H1 (cell line): ENCODE data around the gene SHROOM4. TPM values are rescaled to one million over a fixed set of nuclear protein-coding genes. Genes with fewer than 3 reads are reported as not detected.

Experiments used
- CTCF ChIA-PET: fragments of 300-600 bp; sonication (Branson Sonifier 250); formaldehyde crosslinking; loops from one replicate; lab custom pipeline; 2021; ENCODE audit not compliant: partially characterized antibody; lab: Charles Lee
- POLR2A ChIA-PET: fragments of 300-600 bp; sonication (Branson Sonifier 250); formaldehyde crosslinking; loops from one replicate; lab custom pipeline; 2021; ENCODE audit warnings: inconsistent platforms; ENCODE audit not compliant: partially characterized antibody; lab: Charles Lee
- DNase-seq, 2 experiments: peaks; one replicate each; pipeline versions ENCODE4 v3.0.0 to v3.0.0-alpha.2; 2010 to 2022; ENCODE audit warnings: low spot score in 2 of 2, low read depth in 1 of 2, mixed read lengths in 1 of 2
- FAIRE-seq: peaks from 2 replicates; lab custom pipeline; 2011; peaks lifted over from hg19 to GRCh38; lab: Jason Lieb, UNC
- H2AFZ ChIP-seq: 2 replicates; pipeline ENCODE4 v1.8.1; 2012; ENCODE audit warnings: low read length, inconsistent platforms
- H2AK5ac ChIP-seq: 2 replicates; pipeline ENCODE4 v1.6.1; 2013; ENCODE audit warnings: low read depth, low read length
- H2BK120ac ChIP-seq: replicated peaks from 2 replicates; pipeline ENCODE3; 2013; ENCODE audit warnings: low read depth, low read length, inconsistent platforms
- H2BK12ac ChIP-seq: 2 replicates; pipeline ENCODE4 v1.6.1; 2013; ENCODE audit warnings: low read depth, low read length
- H2BK15ac ChIP-seq: 2 replicates; pipeline ENCODE4 v1.6.1; 2013; ENCODE audit warnings: low read length
- H2BK20ac ChIP-seq: 2 replicates; pipeline ENCODE4 v1.6.1; 2013; ENCODE audit warnings: low read length
- H2BK5ac ChIP-seq: 2 replicates; pipeline ENCODE4 v1.6.1; 2013; ENCODE audit warnings: low read depth, low read length
- H3K14ac ChIP-seq: 2 replicates; pipeline ENCODE4 v1.6.1; 2013; ENCODE audit warnings: inconsistent platforms; ENCODE audit not compliant: insufficient read length
- H3K18ac ChIP-seq: 2 replicates; pipeline ENCODE4 v1.6.1; 2013; ENCODE audit warnings: low read length; ENCODE audit errors: extremely low read depth
- H3K23ac ChIP-seq: 2 replicates; pipeline ENCODE4 v1.6.1; 2013; ENCODE audit warnings: inconsistent platforms; ENCODE audit not compliant: insufficient read length
- H3K23me2 ChIP-seq: 2 replicates; pipeline ENCODE4 v1.6.1; 2013; ENCODE audit warnings: low read depth, low read length
- H3K27ac ChIP-seq: 2 replicates; pipeline ENCODE4 v1.6.1; 2011; ENCODE audit warnings: low read depth, low read length, inconsistent platforms
- H3K27me3 ChIP-seq, 4 experiments: replicated peaks in 1 of 4; 1 replicate in 1 of 4; 2 replicates in 3 of 4; pipeline versions ENCODE4 v1.6.1 to v1.8.1; 2011 to 2013; ENCODE audit warnings: low read length in 3 of 4, mild to moderate bottlenecking in 3 of 4, inconsistent platforms in 2 of 4, mixed read lengths in 2 of 4, moderate library complexity in 1 of 4; ENCODE audit not compliant: control insufficient read depth in 3 of 4, insufficient read depth in 3 of 4; ENCODE audit errors: extremely low read depth in 1 of 4
- H3K36me3 ChIP-seq, 4 experiments: 2 replicates each; pipeline versions ENCODE4 v1.6.1 to v1.8.1; 2011 to 2013; ENCODE audit warnings: mild to moderate bottlenecking in 4 of 4, low read length in 3 of 4, moderate library complexity in 2 of 4, control low read depth in 1 of 4, inconsistent platforms in 1 of 4; ENCODE audit not compliant: insufficient read depth in 4 of 4, control insufficient read depth in 2 of 4
- H3K4ac ChIP-seq: replicated peaks from 2 replicates; pipeline ENCODE3; 2013; ENCODE audit warnings: low read length, low read depth, mixed read lengths, inconsistent platforms; ENCODE audit not compliant: insufficient read length
- H3K4me1 ChIP-seq, 4 experiments: replicated peaks in 1 of 4; 1 replicate in 1 of 4; 2 replicates in 3 of 4; pipeline versions ENCODE4 v1.6.1 to v1.8.1; 2011 to 2013; ENCODE audit warnings: low read length in 3 of 4, inconsistent platforms in 2 of 4, mixed read lengths in 1 of 4; ENCODE audit not compliant: insufficient read depth in 4 of 4, control insufficient read depth in 3 of 4
- H3K4me2 ChIP-seq, 2 experiments: 2 replicates each; pipeline versions ENCODE4 v1.6.1 to v1.8.1; 2011 to 2013; ENCODE audit warnings: low read depth in 2 of 2, low read length in 2 of 2, control low read depth in 1 of 2, inconsistent platforms in 1 of 2, mild to moderate bottlenecking in 1 of 2; ENCODE audit not compliant: insufficient read depth in 1 of 2
- H3K4me3 ChIP-seq, 4 experiments: fragments of 200-600, 300-600 bp in 1 of 4; sonication (generic), shearing (Covaris generic), sonication (Bioruptor Twin) in 1 of 4; 2 replicates each; pipeline versions ENCODE4 v1.5.1 to v1.8.1; 2011 to 2016; ENCODE audit warnings: low read length in 4 of 4, low read depth in 3 of 4, control low read depth in 2 of 4, inconsistent platforms in 2 of 4, mild to moderate bottlenecking in 2 of 4, mixed read lengths in 1 of 4, moderate library complexity in 1 of 4; ENCODE audit not compliant: insufficient read depth in 2 of 4; ENCODE audit errors: extremely low read depth in 1 of 4
- H3K56ac ChIP-seq: replicated peaks from 2 replicates; pipeline ENCODE3; 2013; ENCODE audit warnings: low read depth, mild to moderate bottlenecking, mixed read lengths, low read length, inconsistent platforms; ENCODE audit not compliant: insufficient read length
- H3K79me1 ChIP-seq: 2 replicates; pipeline ENCODE4 v1.6.1; 2013; ENCODE audit warnings: low read depth, low read length, control low read depth
- H3K79me2 ChIP-seq, 2 experiments: 2 replicates each; pipeline versions ENCODE4 v1.6.1 to v1.8.1; 2012 to 2013; ENCODE audit warnings: low read length in 2 of 2, mild to moderate bottlenecking in 2 of 2, inconsistent platforms in 1 of 2; ENCODE audit not compliant: insufficient read depth in 2 of 2, control insufficient read depth in 1 of 2
- H3K9ac ChIP-seq, 4 experiments: replicated peaks in 1 of 4; 1 replicate in 1 of 4; 2 replicates in 3 of 4; pipeline versions ENCODE4 v1.6.1 to v1.8.1; 2011 to 2013; ENCODE audit warnings: low read depth in 3 of 4, low read length in 3 of 4, control low read depth in 2 of 4, mild to moderate bottlenecking in 2 of 4, moderate library complexity in 2 of 4, inconsistent platforms in 1 of 4; ENCODE audit errors: extremely low read depth in 1 of 4
- H3K9me3 ChIP-seq, 2 experiments: 2 replicates each; pipeline versions ENCODE4 v1.6.1 to v1.8.1; 2012 to 2013; ENCODE audit warnings: mild to moderate bottlenecking in 2 of 2, moderate library complexity in 2 of 2, control low read depth in 1 of 2, inconsistent platforms in 1 of 2, low read depth in 1 of 2, low read length in 1 of 2, mixed read lengths in 1 of 2; ENCODE audit not compliant: insufficient read depth in 2 of 2
- H4K20me1 ChIP-seq, 2 experiments: replicated peaks in 1 of 2; 2 replicates each; pipeline versions ENCODE3 to v1.8.1; 2011 to 2013; ENCODE audit warnings: inconsistent platforms in 2 of 2, low read length in 2 of 2, mild to moderate bottlenecking in 1 of 2; ENCODE audit not compliant: insufficient read depth in 2 of 2, control insufficient read depth in 1 of 2
- H4K5ac ChIP-seq: 2 replicates; pipeline ENCODE4 v1.6.1; 2013; ENCODE audit warnings: low read length, low read depth, mixed read lengths, inconsistent platforms; ENCODE audit not compliant: insufficient read length
- H4K8ac ChIP-seq: 2 replicates; pipeline ENCODE4 v1.8.0; 2013; ENCODE audit warnings: mild to moderate bottlenecking, moderate library complexity, low read length, inconsistent platforms; ENCODE audit not compliant: insufficient read depth; ENCODE audit errors: extremely low read depth
- H4K91ac ChIP-seq: replicated peaks from 2 replicates; pipeline ENCODE3; 2013; ENCODE audit warnings: low read length, mixed read lengths, inconsistent platforms; ENCODE audit not compliant: insufficient read length
- BCL11A ChIP-seq, 2 experiments: IDR thresholded peaks; one replicate each; pipeline ENCODE4 v1.6.1; 2011; ENCODE audit warnings: low read depth in 2 of 2, low read length in 2 of 2, mild to moderate bottlenecking in 2 of 2
- EGR1 ChIP-seq: IDR thresholded peaks from 2 replicates; pipeline ENCODE4 v1.6.1; 2011; ENCODE audit warnings: low read depth, low read length, borderline replicate concordance
- EZH2 ChIP-seq: fragments of 200-600 bp; sonication (generic); IDR thresholded peaks from 2 replicates; pipeline ENCODE4 v1.7.1; 2012; ENCODE audit warnings: low read depth, mild to moderate bottlenecking, moderate library complexity, low read length, inconsistent platforms; ENCODE audit not compliant: severe bottlenecking
- JUND ChIP-seq: IDR thresholded peaks from 2 replicates; pipeline ENCODE4 v1.6.1; 2011; ENCODE audit warnings: mild to moderate bottlenecking, improper control_type of control experiment, low read length
- NRF1 ChIP-seq: IDR thresholded peaks from 2 replicates; pipeline ENCODE4 v1.6.1; 2011; ENCODE audit warnings: mild to moderate bottlenecking, low read depth, low read length, improper control_type of control experiment
- PHF8 ChIP-seq: fragments of 200-600 bp; sonication (generic); conservative IDR thresholded peaks from 2 replicates; pipeline ENCODE4 v1.7.1; 2012; ENCODE audit warnings: low read depth, mild to moderate bottlenecking, inconsistent platforms, low read length, moderate library complexity
- POU5F1 ChIP-seq: IDR thresholded peaks from 2 replicates; pipeline ENCODE4 v1.6.1; 2011; ENCODE audit warnings: low read depth, mild to moderate bottlenecking, low read length, moderate library complexity
- RBBP5 ChIP-seq: IDR thresholded peaks from 2 replicates; pipeline ENCODE4 v1.7.1; 2012; ENCODE audit warnings: low read depth, mild to moderate bottlenecking, inconsistent platforms, low read length, moderate library complexity, borderline replicate concordance
- SIRT6 ChIP-seq: IDR thresholded peaks from one replicate; pipeline ENCODE4 v1.7.1; 2012; ENCODE audit warnings: low read length, inconsistent platforms
- TAF1 ChIP-seq: IDR thresholded peaks from 2 replicates; pipeline ENCODE4 v1.6.1; 2011; ENCODE audit warnings: mild to moderate bottlenecking, low read depth, low read length
- TAF7 ChIP-seq: optimal IDR thresholded peaks from 2 replicates; pipeline ENCODE3; 2011; ENCODE audit warnings: low read depth, mild to moderate bottlenecking, inconsistent platforms, low read length, moderate library complexity, borderline replicate concordance
- USF2 ChIP-seq: IDR thresholded peaks from 2 replicates; pipeline ENCODE4 v1.6.1; 2011; ENCODE audit warnings: low read length, improper control_type of control experiment
- ZNF274 ChIP-seq: IDR thresholded peaks from 2 replicates; pipeline ENCODE4 v1.7.0; 2012; ENCODE audit warnings: low read length, borderline replicate concordance; ENCODE audit errors: extremely low read depth
- WGBS, 2 experiments: shearing (Covaris generic) in 1 of 2; methylation state at CpG; one replicate each; pipeline versions ENCODE4 v1.1.6 to v1.1.7; 2013 to 2015; ENCODE audit warnings: low lambda C conversion rate in 2 of 2, mixed read lengths in 2 of 2, inconsistent platforms in 1 of 2, low coverage in 1 of 2, missing lambda C conversion rate in 1 of 2; ENCODE audit not compliant: insufficient replicate concordance in 2 of 2, insufficient coverage in 1 of 2, insufficient read length in 1 of 2; ENCODE audit errors: extremely low coverage in 1 of 2, missing lambda C conversion rate in 1 of 2; 5-methylcytosine and 5-hydroxymethylcytosine counted together
- polyA plus RNA-seq, 7 experiments: library from polyadenylated mRNA; depleted of rRNA in 3 of 7; stranded (reverse) in 5 of 7; unstranded in 2 of 7; fragments of >200 nt in 5 of 7; fragments of 200-250 nt in 2 of 7; gene quantifications; 1 replicate in 5 of 7; 2 replicates in 1 of 7; 4 replicates in 1 of 7; pipeline versions ENCODE4 v1.2.1 to v1.2.3, GENCODE V29; 2011 to 2013; ENCODE audit warnings: missing spikeins in 2 of 7, mixed read lengths in 2 of 7
- total RNA-seq: library from RNA; stranded (reverse); fragmentation: NEBNext Ultra II Directional; extraction: Animal tissue kit (Norgen Biotek cat#: 25700); gene quantifications from 2 replicates; pipeline ENCODE4 v1.2.1, GENCODE V29; 2021

Gene SHROOM4
- total and polyA plus RNA-seq, 2 of the 8 experiments (the other 6 are each of a cell fraction or from before 2014, with no cell fraction given) = 1.6 to 5.6 TPM

GRCh38 chrX:50586980-50587379 is 227.0 kb downstream of the SHROOM4 start:
- Histone ChIP-seq H4K5ac (no peak overlapping the region), H3K79me1 (no peaks in the 10 kb centered on the region), H3K79me2 (no peaks in the 10 kb centered on the region), H3K36me3 (no peaks in the 10 kb centered on the region; a peak in 1 of 8 replicates), H3K23ac (no peak overlapping the region), H2BK12ac (no peak overlapping the region), H3K4ac (no peak overlapping the region), H3K4me3 (no peak overlapping the region), H3K4me2 (no peak overlapping the region), H2AK5ac (no peak overlapping the region), H3K27me3 (peaks cover 0 to 8% (median 3%) of the 10 kb centered on the region in 4 experiments; a peak in 3 of 7 replicates), H4K8ac (no peak overlapping the region), H3K9ac (no peak overlapping the region), H3K9me3 (no peaks in the 10 kb centered on the region), H3K27ac (no peak overlapping the region), H3K23me2 (no peaks in the 10 kb centered on the region), H2BK5ac (no peak overlapping the region), H2BK120ac (no peak overlapping the region), H2BK15ac (no peak overlapping the region), H3K18ac (no peak overlapping the region), H4K20me1 (no peaks in the 10 kb centered on the region), H2AFZ (no peak overlapping the region), H4K91ac (no peak overlapping the region), H3K56ac (no peak overlapping the region), H3K14ac (no peak overlapping the region), H3K4me1 (no peaks in the 10 kb centered on the region), H2BK20ac (no peak overlapping the region)
- DNase-seq (no peak), FAIRE-seq (no peak)
- ChIA-PET POLR2A (no interaction called here), CTCF (interaction anchor here (1.3 kb wide), 1 partner anchor 179 kb away, joined by 3 read pairs; no protein-coding TSS in a partner anchor)
- TF ChIP-seq TAF7 = no peak
- TF ChIP-seq POU5F1 = no peak
- no peak for TF ChIP-seq EZH2
- no peak for TF ChIP-seq TAF1
- no peak for TF ChIP-seq EGR1
- TF ChIP-seq RBBP5 = no peak
- no peak for TF ChIP-seq BCL11A (IDR thresholded peaks at IDR 0.05; ENCODE audit: low read depth in 2 of 2, low read length in 2 of 2)
- TF ChIP-seq NRF1 = no peak
- TF ChIP-seq ZNF274 = no peak
- TF ChIP-seq PHF8 = no peak
- TF ChIP-seq USF2 = no peak
- no peak for TF ChIP-seq SIRT6
- no peak for TF ChIP-seq JUND
- WGBS, 2 experiments = 93% methylated on average over 3 of the region's 3 CpGs; no CpG with 5 or more reads in 1 of the 2 experiments
